Activated T-cell treated with anti-CD3 and anti-CD28 coated beads for 1 hour (primary cell): ENCODE measurements around the gene LHFPL3.
"Not testable (repeated sequence)": the region's sequence is repeated elsewhere in the genome, so short reads cannot be mapped to it uniquely, and the experiment has no call there.

Experiments used
- DNase-seq: peaks from one replicate; pipeline ENCODE4 v3.0.0-alpha.2; 2020; ENCODE audit warnings: low read depth

LHFPL3 gene

DNA sequence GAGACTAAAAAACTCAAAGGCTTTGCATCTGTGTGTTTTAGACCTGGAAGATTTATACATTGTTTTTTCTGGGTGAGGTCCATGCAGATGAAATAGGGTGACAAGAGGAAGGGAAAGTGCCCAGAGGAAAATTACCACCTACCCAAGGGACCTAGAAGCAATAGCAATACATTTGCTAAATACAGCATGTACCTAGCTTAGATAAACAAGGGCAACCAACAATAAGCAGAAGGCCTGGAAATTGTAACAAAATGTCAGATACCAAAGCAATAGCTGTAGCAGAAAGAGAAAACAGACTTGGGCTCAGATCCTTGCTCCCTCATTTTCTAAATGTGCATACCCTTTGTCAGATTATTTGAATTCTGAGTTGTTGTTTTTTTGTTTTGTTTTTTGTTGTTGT lies 367.2 kb downstream of the LHFPL3 start:
- no peak for DNase-seq

DNA sequence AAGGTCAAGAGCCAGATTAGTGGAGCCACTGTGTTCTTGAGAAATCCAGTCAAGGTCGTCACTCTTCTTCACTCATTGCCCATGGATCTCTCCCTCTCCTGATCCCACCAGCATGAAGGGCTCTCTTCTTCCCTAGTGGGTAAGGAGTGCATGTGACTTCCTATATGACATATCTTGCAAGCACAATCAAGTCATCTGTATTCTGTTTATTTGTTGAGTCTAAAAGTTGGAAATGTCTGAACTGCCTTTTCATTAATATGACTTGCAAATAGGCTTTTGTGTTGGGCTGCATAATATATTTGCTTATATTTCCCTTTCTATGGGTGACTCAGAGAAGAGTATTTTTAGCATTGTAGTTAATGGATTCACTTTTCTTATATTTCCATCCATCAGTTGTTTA lies 371.9 kb downstream of the LHFPL3 start:
- no peak for DNase-seq

DNA sequence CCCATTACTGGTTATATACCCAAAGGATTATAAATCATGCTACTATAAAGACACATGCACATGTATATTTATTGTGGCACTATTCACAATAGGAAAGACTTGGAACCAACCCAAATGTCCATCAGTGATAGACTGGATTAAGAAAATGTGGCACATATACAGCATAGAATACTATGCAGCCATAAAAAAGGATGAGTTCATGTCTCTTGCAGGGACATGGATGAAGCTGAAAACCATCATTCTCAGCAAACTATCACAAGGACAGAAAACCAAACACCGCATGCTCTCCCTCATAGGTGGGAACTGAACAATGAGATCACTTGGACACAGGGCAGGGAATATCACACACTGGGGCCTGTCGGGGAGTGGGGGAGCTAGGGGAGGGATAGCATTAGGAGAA lies 392.6 kb downstream of the LHFPL3 start:
- DNase-seq: not testable (repeated sequence)

DNA sequence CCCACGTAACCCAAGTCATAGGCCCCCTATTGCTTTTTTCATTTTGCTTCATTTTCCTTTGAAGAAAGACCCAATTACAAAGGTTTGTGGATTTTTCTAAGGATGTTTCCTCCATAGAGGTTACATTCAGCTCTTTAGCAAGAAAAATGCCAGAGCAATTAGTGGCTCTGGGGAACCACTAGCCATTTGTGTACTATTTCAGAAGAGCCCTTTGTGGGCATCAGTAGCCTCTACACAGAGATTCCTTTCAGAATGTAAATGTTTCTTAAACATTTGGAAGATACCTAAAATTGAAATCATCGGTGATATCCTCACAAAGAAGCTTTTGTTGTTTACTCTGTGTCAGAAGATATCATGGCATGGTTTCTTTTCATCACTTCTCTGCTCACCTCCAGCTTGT lies 394.6 kb downstream of the LHFPL3 start:
- DNase-seq: no peak

DNA sequence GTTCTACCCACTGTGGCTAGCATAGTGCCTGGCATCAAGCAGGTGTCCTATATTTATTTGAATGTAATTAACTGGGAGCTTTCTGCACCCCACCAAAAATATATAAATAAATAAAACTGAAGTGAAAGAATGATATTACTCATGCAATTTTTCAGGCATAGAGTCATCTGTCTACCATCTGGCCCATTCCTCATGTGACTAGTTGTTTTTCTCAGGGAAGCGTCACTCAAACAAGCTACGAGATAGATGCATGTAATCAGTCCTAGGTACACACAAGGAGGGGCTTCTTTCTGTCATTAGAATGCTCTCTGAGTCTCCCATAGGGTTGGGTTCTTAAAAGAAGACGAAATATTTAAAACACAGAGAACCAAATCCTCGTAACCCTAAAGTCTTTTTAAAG lies 430.1 kb downstream of the LHFPL3 start:
- DNase-seq: no peak

DNA sequence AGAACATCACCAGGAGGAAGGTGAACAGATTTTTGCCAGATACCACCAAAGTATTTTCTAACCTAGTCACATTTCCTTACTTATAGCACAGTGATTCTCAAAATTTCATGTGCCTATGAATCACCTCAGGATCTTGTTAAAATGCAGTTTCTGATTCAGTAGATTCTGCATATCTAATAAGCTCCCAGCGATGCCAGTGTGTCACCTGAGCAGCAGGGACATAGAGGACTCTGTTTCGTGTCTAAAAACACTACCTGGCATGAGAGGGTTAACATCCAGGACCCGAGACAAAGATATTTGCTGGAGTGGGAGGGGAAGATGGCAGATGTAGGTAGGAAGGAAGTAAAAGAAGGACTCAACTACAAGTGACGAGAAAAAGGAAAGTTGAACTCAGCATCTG lies 433.5 kb downstream of the LHFPL3 start:
- no peak for DNase-seq

DNA sequence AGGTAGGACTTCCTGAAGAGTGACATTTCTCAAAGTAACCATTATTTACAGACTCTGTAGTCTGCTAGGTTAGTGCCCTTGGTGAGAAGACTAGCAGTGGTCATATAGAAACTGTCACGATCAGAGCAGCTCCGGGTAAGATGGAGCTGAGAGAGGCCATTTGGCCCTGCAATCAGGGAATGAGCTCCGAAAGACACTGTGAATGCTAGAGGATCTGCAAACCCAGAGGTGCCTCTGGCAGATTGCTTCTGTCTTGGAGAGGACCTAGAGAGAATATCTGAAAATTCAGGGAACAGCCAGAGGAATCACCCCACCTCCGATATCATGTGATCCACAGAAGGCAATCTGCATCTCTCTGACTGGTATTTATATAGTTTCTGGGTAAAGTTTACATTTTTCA lies 438.7 kb downstream of the LHFPL3 start:
- DNase-seq: no peak

DNA sequence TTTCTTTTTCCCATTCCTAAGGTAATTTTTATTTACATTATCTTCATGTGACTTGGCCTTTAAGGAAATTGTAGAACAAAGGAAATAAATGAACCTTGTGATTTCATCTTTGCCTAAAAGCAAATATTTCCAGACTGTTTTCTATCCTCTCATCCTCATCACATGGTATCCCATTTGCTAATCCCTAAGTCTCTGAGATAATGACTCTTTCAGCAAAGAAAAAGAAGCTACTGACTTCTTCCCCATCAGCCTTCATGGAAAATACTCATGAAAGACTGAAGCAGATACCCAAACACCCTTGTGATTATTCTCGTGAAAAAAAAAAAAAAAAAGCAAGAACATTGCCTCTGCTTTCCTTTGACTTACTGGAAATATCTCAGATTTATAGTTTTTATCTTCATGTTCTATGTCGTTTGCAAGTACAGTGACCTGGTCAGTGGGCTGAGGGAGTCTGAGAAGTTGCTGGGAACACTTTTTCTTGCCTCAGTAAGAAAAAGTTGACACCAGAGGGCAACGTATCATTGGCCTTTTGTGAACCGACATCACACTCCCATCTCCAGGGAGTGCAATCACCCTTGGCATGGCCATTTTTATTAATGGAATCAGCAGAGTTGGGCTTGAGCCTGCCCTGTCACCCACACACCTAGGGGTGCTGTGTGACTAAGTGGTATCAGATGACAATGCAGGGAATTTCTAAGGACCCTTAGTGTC lies 439.6 kb downstream of the LHFPL3 start:
- no peak for DNase-seq

DNA sequence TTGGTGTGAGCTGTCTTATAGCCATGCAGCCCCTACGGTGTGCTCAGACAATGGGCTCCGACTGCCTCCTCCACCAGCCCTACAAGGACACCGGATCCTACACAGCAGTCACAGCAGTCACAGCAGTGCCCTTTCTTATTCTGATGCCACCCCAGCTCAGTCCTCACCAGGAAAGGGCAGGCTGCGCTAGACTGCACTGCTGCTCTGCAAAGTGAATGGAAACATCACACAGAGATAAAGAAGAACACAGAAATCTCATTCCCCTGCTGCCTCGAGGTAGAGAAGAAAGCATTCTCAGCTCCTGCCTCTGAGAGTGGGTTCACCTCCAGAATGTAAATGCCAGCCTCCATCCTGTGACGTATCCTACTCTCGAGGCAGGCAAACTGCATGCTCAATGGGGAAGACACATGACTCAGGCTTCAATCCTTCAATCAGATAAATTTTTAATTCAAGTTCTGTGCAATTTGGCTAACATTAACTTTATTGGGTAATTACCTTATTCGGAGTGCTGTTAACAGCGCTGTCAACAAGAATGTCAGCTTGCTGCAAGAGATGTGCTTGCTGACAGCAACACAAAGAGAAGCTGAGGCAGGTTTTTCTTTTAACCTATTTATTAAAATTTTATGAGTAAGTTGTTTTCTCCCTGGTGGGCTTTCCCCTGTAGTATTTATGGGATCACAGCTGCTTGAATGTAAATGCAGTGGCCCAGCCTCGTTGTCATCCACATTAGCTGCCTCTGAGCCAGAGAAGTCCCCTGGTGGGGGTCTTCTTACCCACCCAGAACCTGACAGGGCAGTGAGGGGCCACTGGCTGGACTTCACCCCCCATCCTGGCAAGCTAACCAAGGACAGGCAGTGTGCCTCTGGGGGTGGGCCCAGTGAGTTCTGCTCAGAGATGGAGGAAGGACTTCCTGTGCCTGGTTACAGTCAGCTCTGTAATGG lies 444.3 kb downstream of the LHFPL3 start:
- DNase-seq: no peak

DNA sequence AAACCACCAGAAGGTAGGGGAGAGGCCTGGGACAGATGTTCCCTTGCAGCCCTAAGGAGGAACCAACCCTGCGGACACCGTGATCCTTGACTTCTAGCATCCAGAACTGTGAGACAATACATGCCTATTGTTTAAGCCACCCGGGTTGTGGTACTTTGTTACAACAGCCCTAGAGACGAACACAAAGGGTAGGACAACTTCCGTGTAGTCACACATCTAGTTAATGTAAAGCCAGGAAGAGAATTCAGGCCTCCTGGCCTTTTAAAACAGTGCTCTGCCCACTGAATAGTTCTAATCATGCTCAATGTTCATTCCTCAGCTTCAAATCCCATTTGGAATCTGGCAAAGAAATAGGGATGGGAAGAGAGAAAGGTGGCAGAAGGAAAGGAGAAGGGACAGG lies 445.4 kb downstream of the LHFPL3 start:
- no peak for DNase-seq

DNA sequence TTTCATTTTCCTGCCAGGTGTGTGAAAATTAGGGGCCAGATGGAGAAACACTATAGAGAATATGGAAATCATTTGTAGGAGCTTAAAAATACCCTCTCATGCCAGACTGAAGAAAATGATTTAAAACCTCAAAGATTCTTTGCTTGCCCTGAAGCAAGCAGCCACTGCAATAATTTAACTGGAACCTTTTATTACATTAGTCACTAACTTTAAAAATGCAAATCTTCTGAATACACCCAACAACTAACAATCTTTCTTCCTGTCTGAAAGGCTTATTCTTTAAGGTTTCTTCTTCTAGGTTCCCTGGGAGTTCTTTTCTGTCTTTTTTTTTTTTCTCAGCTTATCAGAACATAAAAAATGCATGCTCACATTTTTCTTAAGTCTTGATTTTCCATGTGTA lies 447.1 kb downstream of the LHFPL3 start:
- DNase-seq: no peak

DNA sequence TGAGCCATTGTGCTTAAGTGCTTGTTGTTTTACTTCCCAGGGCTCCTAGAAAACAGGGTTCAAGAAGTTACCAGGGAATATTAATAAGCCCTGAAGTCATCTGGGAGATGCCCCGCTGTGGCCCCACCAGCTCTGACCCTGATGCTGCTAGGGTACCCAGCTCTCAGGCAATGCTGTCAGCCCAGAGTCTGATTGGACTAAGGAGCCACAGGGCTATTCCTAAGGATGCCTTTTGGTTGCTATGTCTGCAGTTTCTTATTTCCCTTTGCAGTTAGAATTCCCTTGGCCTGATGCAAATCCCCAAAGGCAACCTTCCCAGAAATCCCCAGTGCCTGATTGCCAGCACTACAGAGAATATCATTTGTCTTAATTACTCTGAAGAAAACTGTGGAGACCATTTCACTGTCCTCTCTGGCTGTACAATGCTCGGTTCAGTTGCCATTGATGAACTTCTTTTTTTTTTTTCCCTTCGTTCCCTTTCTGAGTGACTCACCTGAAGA lies 448.9 kb downstream of the LHFPL3 start:
- DNase-seq: no peak

DNA sequence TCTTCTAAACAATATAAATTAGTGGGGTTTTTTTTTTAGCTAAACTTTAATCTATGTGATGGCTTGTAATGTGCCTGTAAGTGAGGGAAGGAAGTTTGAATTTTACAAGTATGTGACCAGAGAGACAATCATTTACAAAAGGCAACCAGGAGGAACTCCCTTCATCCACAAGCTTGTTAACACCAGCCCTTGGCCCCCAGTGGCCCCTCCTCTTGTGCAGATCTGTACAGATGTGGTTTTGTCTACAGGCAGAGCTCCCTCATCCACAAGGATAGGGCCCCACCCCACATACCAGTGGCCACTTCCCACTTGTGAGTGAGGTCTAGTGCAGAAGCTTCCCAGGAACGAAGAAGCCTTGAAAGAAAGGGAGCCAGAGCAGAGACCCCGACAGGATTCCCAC lies 451.5 kb downstream of the LHFPL3 start:
- no peak for DNase-seq

DNA sequence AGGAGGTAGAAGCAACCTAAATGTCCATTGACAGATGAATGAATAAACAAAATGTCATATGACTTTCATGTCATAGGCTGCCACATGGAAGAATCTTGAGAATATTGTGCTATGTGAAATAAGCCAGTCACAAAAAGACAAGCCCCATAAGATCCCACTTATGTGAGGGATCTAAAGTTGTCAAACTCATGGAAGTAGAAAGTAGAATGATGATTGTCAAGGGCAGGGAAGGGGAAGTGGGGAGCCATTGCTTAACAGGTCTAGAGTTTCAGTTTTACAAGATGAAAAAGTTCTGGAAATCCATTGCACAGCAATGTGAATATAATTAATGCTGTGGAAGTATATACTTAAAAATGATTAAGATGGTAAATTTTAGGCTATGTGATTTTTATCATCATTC lies 456.3 kb downstream of the LHFPL3 start:
- DNase-seq: no peak

DNA sequence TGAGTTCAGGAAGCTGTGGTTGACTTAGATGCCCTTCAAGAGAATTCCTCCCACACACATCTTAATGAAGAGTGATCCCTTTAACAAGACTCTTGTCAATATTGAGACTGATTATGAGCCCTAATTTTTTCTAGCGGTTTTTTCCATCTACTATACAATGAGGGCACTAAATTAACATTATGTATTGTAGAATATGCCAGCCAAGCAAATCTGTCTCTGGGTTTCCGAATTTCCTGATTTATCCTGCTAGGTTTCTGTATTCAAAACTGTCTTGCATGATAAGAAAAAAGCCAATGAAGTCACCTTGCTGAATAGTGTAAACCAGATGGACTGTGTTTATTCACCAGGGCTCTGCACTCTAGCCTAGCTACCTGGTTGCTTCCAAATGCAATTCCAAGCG lies 461.4 kb downstream of the LHFPL3 start:
- DNase-seq: no peak

DNA sequence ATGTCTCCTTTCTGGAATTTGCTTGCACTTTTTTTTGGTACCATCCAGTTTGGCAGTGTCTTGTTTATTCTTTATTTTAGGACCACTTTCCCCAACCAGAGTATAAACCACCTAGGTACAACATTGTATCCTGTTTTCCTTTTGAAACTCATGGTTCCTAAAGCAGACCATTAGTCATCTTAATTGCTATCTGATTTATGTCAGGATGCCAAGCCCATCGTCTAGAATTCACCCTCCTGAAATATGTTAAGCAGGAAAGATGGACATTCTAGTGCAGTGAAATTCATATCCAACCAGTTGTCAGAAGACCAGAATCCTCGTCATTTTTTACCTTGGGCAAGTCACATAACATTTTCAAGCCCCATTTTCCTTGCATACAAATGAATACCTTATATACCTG lies 462.0 kb downstream of the LHFPL3 start:
- no peak for DNase-seq

DNA sequence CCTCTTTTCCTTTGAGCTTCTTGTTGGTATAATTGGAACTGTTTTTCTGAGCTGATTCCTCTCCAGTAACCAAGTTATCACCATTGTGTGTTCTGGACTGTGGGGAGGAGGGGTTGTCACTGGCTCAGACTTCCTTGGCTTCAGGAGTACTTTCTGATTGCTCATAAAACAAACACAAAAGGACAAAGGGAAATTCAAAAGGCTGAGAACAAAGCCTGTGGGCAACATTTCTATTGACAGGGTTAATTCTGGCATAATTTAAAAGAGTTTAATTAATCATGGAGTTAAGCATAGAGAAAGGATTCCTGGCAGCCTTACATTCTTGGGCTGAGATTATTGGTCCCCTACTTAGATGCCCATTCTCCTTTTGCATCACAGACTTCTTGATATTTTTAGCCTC lies 462.7 kb downstream of the LHFPL3 start:
- DNase-seq: no peak

DNA sequence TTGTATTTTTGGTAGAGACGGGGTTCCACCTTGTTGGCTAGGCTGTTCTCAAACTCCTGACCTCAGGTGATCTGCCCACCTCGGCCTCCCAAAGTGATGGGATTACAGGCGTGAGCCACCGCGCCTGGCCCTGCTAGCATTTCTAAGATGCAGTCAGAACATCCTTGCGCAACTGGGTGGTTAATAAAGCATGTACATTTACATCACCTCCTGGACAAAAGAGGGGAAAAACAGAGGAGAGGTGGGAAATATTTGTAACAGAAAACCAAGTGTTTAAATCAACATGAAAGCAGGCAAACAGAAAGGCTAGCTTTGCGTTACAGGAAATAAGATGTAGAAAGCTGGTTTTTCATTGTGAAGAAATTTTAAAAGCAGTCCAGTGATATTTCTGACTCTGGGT lies 464.7 kb downstream of the LHFPL3 start:
- DNase-seq: no peak

DNA sequence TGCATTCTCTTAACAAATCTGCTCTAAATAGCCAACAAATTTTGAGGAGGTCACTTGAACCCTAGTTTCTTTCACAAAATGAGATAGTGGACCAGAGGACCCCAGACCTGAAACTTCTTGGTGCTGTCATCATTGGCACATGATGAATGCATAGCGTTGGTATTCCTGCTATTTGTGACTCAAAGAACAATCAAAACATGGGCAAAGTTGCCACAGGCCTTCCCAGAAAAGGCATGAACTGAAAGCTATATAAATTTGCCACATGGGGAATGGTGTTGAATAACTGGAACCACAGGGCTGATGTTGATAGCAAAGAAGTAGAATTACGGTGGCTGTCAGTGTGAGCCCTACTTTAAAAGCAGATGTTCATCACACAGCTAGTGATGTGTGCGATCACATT lies 465.8 kb downstream of the LHFPL3 start:
- no peak for DNase-seq

DNA sequence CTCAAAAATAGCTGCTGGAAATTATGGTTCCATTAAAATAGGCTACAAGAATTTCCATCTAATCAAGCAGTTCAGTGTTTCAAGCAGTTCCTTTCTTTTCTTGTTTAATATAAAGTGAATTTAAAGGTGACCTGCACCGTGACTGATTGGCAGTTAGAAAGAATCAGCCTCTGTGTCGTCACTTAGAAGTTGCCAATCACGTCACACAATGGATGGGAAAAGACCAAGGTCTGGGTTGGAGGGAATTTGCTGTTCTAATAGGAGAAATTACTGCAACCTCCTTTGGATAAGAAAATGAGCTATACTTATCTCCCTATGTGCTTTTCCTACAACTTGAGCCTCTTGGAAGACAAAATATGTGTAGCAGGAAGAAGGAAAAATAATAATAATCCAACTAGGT lies 466.2 kb downstream of the LHFPL3 start:
- DNase-seq: no peak

DNA sequence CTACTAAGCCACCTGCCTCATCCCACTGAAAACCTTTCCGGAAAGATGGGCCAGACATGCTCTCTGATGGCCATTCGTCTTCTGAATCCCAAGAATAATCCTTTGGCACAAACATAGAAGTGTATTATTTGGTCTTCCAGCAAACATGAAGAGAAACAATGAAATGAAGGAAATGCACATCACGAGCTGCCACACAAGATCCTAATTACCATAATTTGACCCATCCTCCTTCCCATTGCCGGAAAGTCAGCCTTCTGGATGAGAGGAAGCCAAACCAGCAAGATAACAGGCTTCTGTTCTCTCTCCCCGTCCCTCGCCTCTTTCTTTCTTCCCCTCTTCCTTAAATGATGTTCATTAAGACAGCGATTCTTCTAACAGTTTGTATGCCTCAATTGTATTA lies 466.7 kb downstream of the LHFPL3 start:
- no peak for DNase-seq

DNA sequence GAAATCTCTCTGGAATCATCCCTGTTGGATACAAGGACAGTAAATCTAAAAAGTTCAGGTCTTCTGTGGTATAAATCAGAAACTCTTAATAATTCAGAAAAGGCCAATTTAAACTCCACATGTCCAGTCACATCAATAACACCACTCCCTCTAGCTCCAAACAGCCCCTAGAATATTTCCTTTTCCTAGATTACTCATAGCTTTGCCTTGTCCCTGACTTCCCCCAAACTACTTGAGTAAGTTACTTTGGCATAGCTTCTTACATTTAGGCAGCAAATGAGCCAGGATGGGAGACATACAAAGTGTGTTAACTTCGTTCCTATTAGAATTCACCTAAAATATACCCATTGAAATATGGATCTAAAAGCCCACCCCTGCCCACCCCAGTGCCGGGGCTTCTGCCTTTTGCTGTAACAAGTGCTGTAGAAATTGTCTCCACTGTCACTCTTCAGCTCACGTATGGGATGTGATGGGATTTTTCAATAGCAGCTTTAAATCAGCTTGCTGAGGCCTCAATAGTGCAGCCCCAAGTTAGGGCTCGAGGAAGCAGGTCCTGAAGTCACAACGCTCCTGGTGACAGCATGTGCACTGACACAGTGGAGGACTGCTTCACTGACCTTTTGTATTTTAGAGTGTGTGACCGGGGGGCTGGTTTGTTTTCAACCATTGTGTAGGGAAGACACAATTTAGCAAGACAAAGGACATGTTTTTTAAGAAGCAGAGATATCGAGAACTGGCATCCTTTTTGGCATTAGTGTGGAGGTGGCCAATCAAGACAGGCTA lies 467.4 kb downstream of the LHFPL3 start:
- DNase-seq: no peak

DNA sequence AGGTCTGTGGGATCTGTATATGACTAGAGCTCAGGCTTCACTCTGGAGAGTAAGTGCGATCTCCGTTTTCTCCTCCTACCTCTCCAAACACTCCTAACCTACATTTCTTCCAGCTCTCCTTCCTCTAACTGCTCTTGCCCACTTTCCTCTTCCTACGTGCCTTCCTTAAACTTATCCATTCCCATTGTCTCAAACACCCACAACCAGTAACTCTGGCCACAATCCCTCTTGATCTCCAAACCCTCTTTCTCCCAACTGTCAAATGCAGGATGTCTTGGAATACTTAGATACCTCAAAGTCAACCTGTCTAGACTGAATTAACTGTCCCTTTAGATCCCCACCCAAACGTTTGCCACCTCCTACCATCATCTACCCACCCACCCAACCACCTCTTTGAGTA lies 471.9 kb downstream of the LHFPL3 start:
- DNase-seq: no peak
